ENCODE results near the gene MCM9.

The MCM9 gene

GRCh38 chr6:118764766-118765165 lies 170.2 kb downstream of the MCM9 start:
- no peak for DNase-seq

All from T-helper 1 cell (primary cell).